C4-2B (cell line): ENCODE data around the gene PDE5A.

Experiments used
- H3K27ac ChIP-seq: fragments of 450-650 bp; 2 replicates; pipeline ENCODE4 v1.5.1; 2017
- ZFX ChIP-seq: fragments of 450-650 bp; IDR thresholded peaks from 2 replicates; pipeline ENCODE4 v1.6.1; 2017
- TF ChIP-seq, protein P1 (sequence below): fragments of 450-650 bp; conservative IDR thresholded peaks from 2 replicates; pipeline ENCODE4 v1.5.1; 2017; ENCODE audit warnings: mild to moderate bottlenecking

Gene PDE5A

DNA sequence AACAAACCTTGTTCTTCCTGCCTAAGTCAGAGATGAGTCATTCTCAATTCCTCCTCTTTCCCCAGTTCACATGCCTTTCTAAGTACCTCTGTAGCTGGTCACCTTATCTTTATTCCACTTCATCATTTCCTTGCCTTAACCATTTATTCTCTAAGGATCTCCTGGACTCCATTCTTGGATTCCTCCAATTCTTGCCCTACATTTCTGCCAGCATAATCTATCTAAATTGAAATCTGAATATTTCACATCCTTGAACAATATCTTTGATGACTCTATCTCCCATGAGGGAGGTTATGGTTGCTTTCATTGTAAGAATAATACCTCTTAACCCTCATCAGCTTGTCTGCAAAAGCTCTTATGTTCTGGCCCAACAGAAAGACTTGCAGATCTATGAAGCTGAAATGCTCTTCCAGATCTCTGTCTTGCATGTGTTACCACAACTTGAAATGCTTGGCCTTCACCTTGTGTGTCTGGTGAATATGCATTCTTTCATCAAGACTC is 28.6 kb upstream of the PDE5A start:
- no peak overlapping the region for H3K27ac ChIP-seq
- TF ChIP-seq, protein P1, sequence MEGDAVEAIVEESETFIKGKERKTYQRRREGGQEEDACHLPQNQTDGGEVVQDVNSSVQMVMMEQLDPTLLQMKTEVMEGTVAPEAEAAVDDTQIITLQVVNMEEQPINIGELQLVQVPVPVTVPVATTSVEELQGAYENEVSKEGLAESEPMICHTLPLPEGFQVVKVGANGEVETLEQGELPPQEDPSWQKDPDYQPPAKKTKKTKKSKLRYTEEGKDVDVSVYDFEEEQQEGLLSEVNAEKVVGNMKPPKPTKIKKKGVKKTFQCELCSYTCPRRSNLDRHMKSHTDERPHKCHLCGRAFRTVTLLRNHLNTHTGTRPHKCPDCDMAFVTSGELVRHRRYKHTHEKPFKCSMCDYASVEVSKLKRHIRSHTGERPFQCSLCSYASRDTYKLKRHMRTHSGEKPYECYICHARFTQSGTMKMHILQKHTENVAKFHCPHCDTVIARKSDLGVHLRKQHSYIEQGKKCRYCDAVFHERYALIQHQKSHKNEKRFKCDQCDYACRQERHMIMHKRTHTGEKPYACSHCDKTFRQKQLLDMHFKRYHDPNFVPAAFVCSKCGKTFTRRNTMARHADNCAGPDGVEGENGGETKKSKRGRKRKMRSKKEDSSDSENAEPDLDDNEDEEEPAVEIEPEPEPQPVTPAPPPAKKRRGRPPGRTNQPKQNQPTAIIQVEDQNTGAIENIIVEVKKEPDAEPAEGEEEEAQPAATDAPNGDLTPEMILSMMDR, result no peak
- TF ChIP-seq ZFX, result no peak

DNA sequence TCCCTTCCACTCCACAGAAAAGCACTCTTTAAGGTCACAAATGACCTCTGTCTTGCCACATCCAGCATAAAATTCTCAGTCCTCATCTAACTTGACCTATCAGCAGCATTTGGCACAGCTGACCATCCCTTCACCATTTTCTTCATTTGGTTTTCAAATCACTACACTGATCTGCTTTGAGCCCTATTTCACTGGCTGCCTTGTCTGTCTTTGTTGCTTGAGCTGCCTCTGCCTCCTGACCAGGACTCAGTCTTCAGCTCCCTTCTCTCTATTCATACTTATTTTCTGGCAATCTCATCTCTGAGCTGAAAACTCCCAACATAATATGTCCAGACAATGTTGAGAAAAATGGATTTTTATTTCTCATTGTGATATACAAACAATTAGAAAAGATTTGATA is 27.7 kb upstream of the PDE5A start:
- no peak overlapping the region for H3K27ac ChIP-seq
- TF ChIP-seq, protein P1, result no peak
- no peak for TF ChIP-seq ZFX

DNA sequence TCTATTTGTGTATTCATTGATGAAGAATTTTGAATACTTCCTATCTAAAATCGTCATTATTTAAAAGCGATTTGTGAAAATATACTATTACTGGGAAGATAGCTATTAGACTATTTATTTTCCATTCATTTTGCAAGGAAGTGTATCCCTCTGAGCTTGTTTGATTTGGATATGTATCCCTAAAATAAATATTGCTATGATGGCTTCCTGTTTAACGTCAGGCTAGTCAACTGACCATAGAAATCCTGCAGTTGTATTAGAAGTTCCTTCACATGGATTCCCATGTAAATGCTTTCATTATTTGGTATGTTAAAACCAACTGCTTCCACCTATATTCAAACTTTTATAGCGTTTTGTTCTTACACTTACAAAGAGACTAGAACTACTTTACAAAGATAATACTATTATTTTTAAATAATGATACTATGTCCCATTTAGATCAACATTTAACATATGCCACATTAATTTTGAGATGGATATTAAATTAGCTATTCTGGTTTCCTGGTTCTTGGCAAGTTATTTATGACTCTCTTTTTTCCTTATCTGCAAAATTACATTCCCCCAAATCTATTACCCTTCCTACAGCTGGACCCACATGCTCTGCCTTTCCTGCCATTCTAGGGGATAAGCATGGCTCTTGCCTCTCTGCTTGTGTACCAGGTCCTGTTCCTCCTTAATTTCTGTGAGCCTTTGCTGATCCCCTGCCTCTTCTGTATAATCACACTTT is 26.7 kb upstream of the PDE5A start:
- TF ChIP-seq, protein P1, result no peak
- TF ChIP-seq ZFX, result no peak
- H3K27ac ChIP-seq, result no peak overlapping the region

DNA sequence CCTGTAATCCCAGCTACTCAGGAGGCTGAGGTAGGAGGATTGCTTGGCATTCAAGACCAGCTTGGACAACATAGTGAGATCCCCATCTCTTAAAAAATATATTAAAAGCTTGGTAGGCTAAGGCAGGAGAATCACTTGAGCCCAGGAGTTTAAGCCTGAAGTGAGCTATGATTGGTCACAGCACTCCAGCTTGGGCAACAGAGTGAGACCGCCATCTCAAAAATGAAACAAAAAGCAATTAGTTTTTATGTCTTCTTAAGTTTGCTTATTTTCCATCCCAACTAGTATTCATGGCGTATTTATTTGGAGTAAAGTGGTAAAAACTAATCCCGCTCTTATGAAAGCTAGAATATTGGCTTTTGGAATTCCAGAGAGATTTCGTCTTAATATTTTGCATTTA is 25.4 kb upstream of the PDE5A start:
- TF ChIP-seq ZFX, result no peak
- TF ChIP-seq, protein P1, result no peak
- H3K27ac ChIP-seq, result no peak overlapping the region

DNA sequence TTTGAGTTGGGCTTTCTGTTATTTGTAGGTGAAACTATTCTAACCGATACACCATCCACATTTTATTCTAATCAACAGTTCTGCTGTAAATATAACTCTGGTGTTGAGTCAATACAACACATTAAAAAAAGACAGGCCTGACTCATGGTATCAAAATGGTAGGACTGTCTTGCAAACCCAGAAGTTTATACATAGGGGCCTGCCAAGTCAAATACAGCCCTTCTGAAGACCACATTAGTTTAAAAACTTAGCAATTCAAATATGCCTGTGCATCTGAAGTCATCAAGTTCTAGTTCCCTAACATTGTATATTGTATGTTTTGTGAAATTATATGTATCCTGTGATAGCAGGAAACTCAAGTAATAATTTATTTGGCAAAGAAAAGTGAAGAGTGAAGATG is 24.4 kb upstream of the PDE5A start:
- no peak overlapping the region for H3K27ac ChIP-seq
- TF ChIP-seq ZFX, result no peak
- TF ChIP-seq, protein P1, result no peak

DNA sequence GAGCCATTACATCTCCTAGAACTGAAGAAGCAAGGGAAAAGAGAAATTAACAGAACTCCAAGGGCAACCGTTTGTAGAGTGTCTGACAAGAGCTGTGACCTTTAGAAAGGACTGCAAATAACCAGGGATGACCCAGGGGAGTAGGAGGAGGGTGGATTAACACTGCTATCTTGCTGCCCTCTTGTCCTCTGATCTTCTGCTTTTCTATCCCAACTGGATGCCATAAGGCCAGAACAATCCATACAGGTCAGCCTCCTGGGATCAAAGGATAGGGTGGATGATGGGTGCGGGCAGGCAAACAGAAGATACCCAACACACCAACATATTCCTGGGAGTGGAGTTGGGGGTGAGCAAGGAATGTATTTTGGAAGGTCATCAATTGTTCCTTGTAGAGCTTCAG is 19.8 kb upstream of the PDE5A start:
- no peak overlapping the region for H3K27ac ChIP-seq
- TF ChIP-seq, protein P1, result no peak
- no peak for TF ChIP-seq ZFX

DNA sequence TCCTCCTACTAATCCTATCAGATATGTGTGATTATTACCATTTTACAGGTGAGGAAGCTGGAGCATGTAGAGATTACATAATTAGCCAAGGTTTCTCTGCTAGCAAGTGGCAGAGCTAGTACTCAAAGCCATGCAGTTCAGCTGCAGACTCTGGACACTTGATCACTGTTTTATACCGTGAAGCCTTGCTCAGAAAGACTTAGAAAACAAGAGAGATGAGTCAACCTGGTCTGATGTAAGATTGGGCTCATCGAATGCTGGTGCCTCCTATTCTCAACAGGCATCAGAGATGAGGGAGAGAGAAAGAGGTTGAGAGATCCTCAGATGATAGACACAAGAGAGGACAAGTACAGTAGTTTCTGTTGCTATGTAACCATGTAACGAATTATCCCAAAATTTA is 19.0 kb upstream of the PDE5A start:
- H3K27ac ChIP-seq, result no peak overlapping the region

More for the DNA sequence above, 19.0 kb upstream of the PDE5A start:
- TF ChIP-seq, protein P1, result no peak
- no peak for TF ChIP-seq ZFX
